ENCODE results near the gene GBP1. TPM values are rescaled to one million over a fixed set of nuclear protein-coding genes. Genes with fewer than 3 reads are reported as not detected.

GBP1 gene
- total and polyA plus RNA-seq, 2 of the 4 experiments (the other 2 are of a cell fraction): 39.3 to 118 TPM

- Histone ChIP-seq H3K9me1 (ENCODE audit: insufficient read depth, low read length) (no peaks in the 10 kb centered on the region), H3K36me3 (ENCODE audit: control insufficient read depth, insufficient read depth, low read length) (peaks cover 7% of the 10 kb centered on the region), H3K27ac (ENCODE audit: insufficient read depth, low read length) (no peak overlapping the region), H3K14ac (replicated peaks; ENCODE audit: low read depth, low read length) (no peak overlapping the region), H3K23ac (ENCODE audit: low read depth, low read length) (no peak overlapping the region), H2BK15ac (ENCODE audit: low read depth, low read length) (no peak overlapping the region), H3K79me1 (ENCODE audit: low read depth in 1 of 2, low read length in 2 of 2) (no peaks in the 10 kb centered on the region), H3K4me1 (ENCODE audit: control insufficient read depth, insufficient read depth, low read length) (no peaks in the 10 kb centered on the region), H2BK120ac (ENCODE audit: low read depth, low read length) (no peak overlapping the region), H3K18ac (ENCODE audit: low read depth, low read length) (no peak overlapping the region), H2AFZ (replicated peaks; ENCODE audit: low read length, poor library complexity) (no peak overlapping the region), H3K27me3 (ENCODE audit: control insufficient read depth, insufficient read depth, low read length) (no peaks in the 10 kb centered on the region), H3K4me3 (ENCODE audit: insufficient read depth, low read depth, low read length) (no peak overlapping the region), H2BK20ac (ENCODE audit: low read depth, low read length) (no peak overlapping the region), H3K56ac (ENCODE audit: extremely low read depth, insufficient read depth, low read length) (no peak overlapping the region), H4K5ac (ENCODE audit: low read depth, low read length) (no peak overlapping the region), H2AK9ac (replicated peaks; ENCODE audit: low read depth, low read length, poor library complexity) (no peak overlapping the region), H3K9ac (ENCODE audit: low read depth, low read length) (no peak overlapping the region), H2AK5ac (ENCODE audit: low read depth, low read length) (no peak overlapping the region), H3K9me3 (ENCODE audit: control insufficient read depth, insufficient read depth, low read length) (no peaks in the 10 kb centered on the region), H3K4ac (ENCODE audit: low read depth, low read length) (no peak overlapping the region), H4K8ac (ENCODE audit: low read depth in 2 of 2, low read length in 2 of 2) (no peak overlapping the region), H3K4me2 (ENCODE audit: low read depth, low read length) (no peak overlapping the region), H4K20me1 (ENCODE audit: insufficient read depth, low read length) (no peaks in the 10 kb centered on the region), H2BK5ac (ENCODE audit: low read depth, low read length, poor library complexity, severe bottlenecking) (no peak overlapping the region), H4K91ac (ENCODE audit: insufficient read depth, low read depth, low read length) (no peak overlapping the region)
- ATAC-seq (ENCODE audit: low read depth) (no peak), DNase-seq (no peak)
- dilution Hi-C loops (cut with HindIII; ENCODE audit: low sequenced_read_pairs, unreplicated experiment): no loop called here
- in situ Hi-C loops (cut with MboI; ENCODE audit: low sequenced_read_pairs): no loop called here
- 87% methylated on average over 9 of the region's 17 CpGs; no CpG with 5 or more reads in 1 of the 2 experiments for WGBS, 2 experiments (ENCODE audit: extremely low coverage in 2 of 2, insufficient read length in 1 of 2)
- ChIA-PET CTCF (no interaction called here), POLR2A (ENCODE audit: unreplicated experiment) (no interaction called here)
- BruUV-seq (replicated peaks): no TSS peak
- intact Hi-C loops (cut with micrococcal nuclease): no loop called here
- TF ChIP-seq SMC3 (IDR thresholded peaks at IDR 0.05; ENCODE audit: low read depth, low read length): no peak
- TF ChIP-seq MAZ (IDR thresholded peaks at IDR 0.05; ENCODE audit: borderline replicate concordance, low read depth, low read length): no peak
- no peak for TF ChIP-seq BHLHE40 (IDR thresholded peaks at IDR 0.05; ENCODE audit: low read depth, low read length)
- TF ChIP-seq NFE2L2 (IDR thresholded peaks at IDR 0.05; ENCODE audit: low read depth, low read length): no peak
- no peak for TF ChIP-seq POLR2A (IDR thresholded peaks at IDR 0.05; ENCODE audit: low read depth, low read length)
- no peak for TF ChIP-seq CEBPB (IDR thresholded peaks at IDR 0.05; ENCODE audit: low read depth, low read length)
- TF ChIP-seq RCOR1 (IDR thresholded peaks at IDR 0.05; ENCODE audit: insufficient replicate concordance, low read length): no peak
- no peak for TF ChIP-seq FOS (IDR thresholded peaks at IDR 0.05; ENCODE audit: low read depth, low read length)
- TF ChIP-seq RAD21 (IDR thresholded peaks at IDR 0.05; ENCODE audit: low read length): no peak
- no peak for TF ChIP-seq CHD1 (IDR thresholded peaks at IDR 0.05; ENCODE audit: low read depth, low read length)
Observed at GRCh38 chr1:89104687-89105086, 39.7 kb upstream of the GBP1 start.

Measured in IMR-90 (cell line).